GM20000 (cell line): ENCODE results near the gene CENPU.
"Not testable (repeated sequence)": the region's sequence is repeated elsewhere in the genome, so short reads cannot be mapped to it uniquely, and the experiment has no call there.

ENCODE experiments used
- DNase-seq: peaks from one replicate; pipeline ENCODE4 v3.0.0; 2012; ENCODE audit warnings: low spot score
- TF ChIP-seq, protein P1 (sequence below): IDR thresholded peaks from 2 replicates; pipeline ENCODE4 v1.5.1; 2012; ENCODE audit warnings: mild to moderate bottlenecking, control low read depth; ENCODE audit errors: extremely low read depth, missing control alignments

The CENPU gene

DNA sequence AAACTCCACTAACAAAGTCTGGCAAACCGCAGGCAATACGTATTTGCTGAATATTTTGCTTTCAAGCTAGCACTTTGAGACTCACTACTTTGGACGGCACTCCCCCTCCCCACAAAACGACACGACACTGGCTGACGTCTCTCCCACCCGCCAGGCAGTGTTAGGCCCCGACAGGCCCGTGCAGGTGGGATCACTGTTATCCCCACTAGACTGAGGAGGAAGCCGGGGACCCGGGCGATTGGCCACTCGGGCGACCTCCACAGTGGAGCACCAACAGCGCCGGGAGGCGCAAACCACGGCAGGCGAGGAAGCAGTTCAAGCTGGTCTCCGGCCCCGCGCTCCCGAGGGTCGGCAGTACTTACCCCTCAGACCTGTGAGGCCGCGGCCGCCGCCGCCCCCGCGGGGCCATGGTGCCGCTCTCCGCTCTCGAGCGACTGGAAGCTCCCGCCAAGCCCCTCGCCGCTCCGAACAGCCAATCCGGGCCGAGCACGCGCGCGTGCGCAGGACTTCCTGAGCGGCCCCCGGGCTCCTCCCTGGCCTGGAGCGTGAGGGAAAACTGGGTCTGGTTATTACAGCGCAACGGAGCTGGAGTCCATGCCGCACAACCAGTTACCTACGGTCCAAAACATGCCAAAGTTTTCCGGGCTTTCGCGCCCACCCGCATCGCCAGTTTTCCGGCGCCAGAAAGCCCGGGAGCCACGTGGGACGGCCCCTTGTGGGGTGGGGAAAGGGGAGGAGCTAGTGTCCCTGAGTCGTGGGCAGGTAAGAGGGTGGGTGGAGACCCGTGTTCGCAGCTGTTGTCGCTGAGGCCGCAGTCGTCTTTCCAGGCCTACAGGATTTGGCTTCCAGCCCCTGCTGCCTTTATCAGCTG is at the start of gene CENPU:
Gene CENPU (minus strand): TSS at position 443 of the 871 bp plus-strand sequence. CDS start 34 bp downstream, at position 409.
- TF ChIP-seq, protein P1, sequence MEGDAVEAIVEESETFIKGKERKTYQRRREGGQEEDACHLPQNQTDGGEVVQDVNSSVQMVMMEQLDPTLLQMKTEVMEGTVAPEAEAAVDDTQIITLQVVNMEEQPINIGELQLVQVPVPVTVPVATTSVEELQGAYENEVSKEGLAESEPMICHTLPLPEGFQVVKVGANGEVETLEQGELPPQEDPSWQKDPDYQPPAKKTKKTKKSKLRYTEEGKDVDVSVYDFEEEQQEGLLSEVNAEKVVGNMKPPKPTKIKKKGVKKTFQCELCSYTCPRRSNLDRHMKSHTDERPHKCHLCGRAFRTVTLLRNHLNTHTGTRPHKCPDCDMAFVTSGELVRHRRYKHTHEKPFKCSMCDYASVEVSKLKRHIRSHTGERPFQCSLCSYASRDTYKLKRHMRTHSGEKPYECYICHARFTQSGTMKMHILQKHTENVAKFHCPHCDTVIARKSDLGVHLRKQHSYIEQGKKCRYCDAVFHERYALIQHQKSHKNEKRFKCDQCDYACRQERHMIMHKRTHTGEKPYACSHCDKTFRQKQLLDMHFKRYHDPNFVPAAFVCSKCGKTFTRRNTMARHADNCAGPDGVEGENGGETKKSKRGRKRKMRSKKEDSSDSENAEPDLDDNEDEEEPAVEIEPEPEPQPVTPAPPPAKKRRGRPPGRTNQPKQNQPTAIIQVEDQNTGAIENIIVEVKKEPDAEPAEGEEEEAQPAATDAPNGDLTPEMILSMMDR, result no peak
- peak; percentile 98 for DNase-seq

- no peak for DNase-seq
- TF ChIP-seq, protein P1, result no peak
These were observed 49.0 kb upstream of the CENPU start for GRCh38 chr4:184782731-184783373.

- DNase-seq, result not testable (repeated sequence)
These were observed 45.3 kb upstream of the CENPU start for GRCh38 chr4:184779160-184779559.

DNA sequence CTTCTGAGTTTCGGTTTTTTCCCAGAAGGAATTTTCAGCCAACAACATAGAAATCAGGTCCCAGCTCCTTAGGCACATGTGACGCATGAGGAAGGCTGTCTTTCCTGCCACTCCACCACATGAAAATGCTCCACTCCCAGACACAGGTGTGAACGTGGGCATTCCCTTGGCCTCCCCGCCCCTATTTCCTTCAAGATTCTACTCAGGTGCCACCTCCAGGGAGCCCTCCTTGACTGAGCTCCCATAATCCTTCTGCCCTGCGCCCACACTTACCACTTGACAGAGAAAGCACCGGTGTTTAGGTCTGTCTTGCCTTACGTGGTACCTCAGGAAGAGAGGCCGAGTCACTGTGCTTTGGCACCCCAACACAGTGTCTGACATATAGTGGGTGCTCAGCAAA is 44.4 kb upstream of the CENPU start:
- DNase-seq, result no peak
- TF ChIP-seq, protein P1, result no peak

GRCh38 chr4:184776821-184777220 is 42.9 kb upstream of the CENPU start:
- TF ChIP-seq, protein P1, result no peak
- no peak for DNase-seq

DNA sequence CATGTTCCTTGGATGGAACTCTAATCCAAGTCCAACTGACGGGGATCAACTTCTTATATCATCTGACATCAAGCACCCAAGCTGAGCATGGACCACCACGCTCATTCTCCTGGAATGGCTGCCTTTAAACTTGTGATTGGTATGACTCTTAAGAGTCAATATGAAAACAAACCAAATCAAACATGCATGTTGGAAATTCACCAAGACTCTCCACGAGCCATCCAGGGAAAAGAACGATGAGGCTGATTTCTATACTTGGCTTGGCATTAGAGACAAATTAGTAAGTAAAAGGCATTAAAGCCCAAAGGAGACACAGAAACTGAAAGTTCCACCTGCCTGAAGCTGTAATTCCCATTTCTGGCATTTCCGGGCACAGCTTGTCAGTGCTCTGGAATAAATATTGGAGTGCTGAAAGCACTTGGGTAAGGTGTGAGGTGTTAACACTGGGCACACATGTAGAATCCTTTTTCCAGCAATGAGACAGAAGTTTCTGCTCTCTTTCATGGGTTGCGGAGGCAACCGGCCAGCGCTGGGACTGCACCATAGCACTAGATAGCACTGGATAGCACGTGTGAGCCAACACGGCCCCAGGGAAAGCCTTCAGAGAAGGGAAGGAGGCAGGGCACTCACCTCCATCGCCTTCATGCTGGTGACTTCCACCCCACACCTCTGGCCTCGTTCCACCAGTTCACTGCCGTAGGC is 42.1 kb upstream of the CENPU start:
- DNase-seq, result no peak
- TF ChIP-seq, protein P1, result no peak

DNA sequence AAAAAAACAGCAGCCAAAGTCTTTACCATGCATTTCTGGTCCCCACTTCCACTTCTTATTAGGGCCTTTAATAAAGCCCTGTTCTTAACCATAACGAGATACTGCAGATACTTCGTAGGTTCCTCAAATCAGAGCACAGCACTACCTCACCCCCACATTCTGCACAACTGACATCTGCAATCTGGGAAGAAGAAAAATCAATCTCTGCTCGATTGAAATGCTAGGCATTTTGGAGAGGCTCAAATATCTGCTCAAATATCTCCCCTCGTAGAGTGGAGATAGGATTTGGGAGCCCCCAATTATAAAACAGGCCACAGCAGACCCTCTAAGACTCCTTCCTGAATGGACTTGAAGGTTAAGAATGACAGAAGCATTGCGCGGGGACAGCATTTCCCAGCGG is 40.3 kb upstream of the CENPU start:
- DNase-seq, result no peak
- TF ChIP-seq, protein P1, result no peak
